Thyroid gland (tissue), 4 donors: Measurements from ENCODE around the gene ZNF687.

ENCODE experiments used
- POLR2A ChIP-seq, 2 donors: fragments of 450-650 bp; IDR thresholded peaks; one replicate each; pipeline ENCODE4 v1.6.1; 2017; ENCODE audit warnings: antibody characterized with exemption in 2 of 2, mild to moderate bottlenecking in 2 of 2, moderate library complexity in 1 of 2
- TF ChIP-seq, protein P1 (sequence below), 6 experiments: fragments of 200-600 bp in 3 of 6; fragments of 450-650 bp in 3 of 6; sonication (generic) in 3 of 6; IDR thresholded peaks; one replicate each; pipeline ENCODE4 v1.5.1; 2016 to 2019; ENCODE audit warnings: antibody characterized with exemption in 6 of 6, mild to moderate bottlenecking in 2 of 6, inconsistent platforms in 1 of 6, moderate library complexity in 1 of 6

DNA sequence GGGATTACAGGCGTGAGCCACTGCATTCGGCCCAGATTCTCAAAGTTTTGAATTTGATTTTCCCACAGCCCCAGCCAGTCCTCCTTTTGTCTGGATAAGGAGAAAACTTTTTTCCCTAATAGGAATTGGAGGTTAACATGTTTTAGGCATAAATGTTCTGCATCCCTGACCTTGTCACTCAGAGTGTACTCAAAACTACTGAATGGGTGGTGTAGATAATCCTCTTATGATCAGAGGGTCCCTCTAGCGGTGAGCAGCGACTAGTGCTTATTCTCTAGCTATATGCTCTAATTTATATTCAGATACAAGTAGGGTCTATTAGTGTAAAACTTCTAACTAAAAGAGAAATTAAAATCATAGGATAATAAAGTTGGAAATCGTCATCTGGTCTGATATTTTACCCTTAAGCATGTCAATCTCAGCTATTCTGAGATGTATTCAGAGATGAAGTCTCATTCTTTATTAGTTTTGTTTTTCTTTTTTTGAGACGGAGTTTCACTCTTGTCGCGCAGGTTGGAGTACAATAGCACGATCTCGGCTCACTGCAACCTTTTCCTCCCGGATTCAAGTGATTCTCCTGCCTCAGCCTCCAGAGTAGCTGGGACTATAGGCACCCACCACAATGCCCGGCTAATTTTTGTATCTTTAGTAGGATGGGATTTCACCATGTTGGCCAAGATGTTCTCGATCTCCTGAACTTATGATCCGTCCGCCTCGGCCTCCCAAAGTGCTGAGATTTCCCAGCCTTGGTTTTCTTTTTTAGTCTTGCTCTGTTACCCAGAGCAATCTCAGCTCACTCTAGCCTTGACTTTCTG, 30.2 kb upstream of the ZNF687 start:
- TF ChIP-seq, protein P1, sequence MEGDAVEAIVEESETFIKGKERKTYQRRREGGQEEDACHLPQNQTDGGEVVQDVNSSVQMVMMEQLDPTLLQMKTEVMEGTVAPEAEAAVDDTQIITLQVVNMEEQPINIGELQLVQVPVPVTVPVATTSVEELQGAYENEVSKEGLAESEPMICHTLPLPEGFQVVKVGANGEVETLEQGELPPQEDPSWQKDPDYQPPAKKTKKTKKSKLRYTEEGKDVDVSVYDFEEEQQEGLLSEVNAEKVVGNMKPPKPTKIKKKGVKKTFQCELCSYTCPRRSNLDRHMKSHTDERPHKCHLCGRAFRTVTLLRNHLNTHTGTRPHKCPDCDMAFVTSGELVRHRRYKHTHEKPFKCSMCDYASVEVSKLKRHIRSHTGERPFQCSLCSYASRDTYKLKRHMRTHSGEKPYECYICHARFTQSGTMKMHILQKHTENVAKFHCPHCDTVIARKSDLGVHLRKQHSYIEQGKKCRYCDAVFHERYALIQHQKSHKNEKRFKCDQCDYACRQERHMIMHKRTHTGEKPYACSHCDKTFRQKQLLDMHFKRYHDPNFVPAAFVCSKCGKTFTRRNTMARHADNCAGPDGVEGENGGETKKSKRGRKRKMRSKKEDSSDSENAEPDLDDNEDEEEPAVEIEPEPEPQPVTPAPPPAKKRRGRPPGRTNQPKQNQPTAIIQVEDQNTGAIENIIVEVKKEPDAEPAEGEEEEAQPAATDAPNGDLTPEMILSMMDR (IDR thresholded peaks at IDR 0.05) = peak; percentile 72 to 85 (median 80)
- no peak for TF ChIP-seq POLR2A (IDR thresholded peaks at IDR 0.05)
